Non-pigmented ciliary epithelial cell (primary cell): Measurements from ENCODE around the gene RBM19.
"Not testable (repeated sequence)": the region's sequence is repeated elsewhere in the genome, so short reads cannot be mapped to it uniquely, and the experiment has no call there.

ENCODE experiments used
- DNase-seq: peaks from one replicate; pipeline ENCODE4 v3.0.0-alpha.2; 2010; ENCODE audit warnings: low read depth

The RBM19 gene

GRCh38 chr12:113905829-113906228 lies 60.3 kb downstream of the RBM19 start:
- DNase-seq, result no peak

GRCh38 chr12:113903381-113903863 lies 62.7 kb downstream of the RBM19 start:
- peak; percentile 11 for DNase-seq

GRCh38 chr12:113901319-113901718 lies 64.8 kb downstream of the RBM19 start:
- not testable (repeated sequence) for DNase-seq

GRCh38 chr12:113900716-113901115 lies 65.4 kb downstream of the RBM19 start:
- no peak for DNase-seq

- DNase-seq, result no peak
Observed at GRCh38 chr12:113899561-113900471, 66.3 kb downstream of the RBM19 start.

GRCh38 chr12:113899042-113899560 lies 67.0 kb downstream of the RBM19 start:
- no peak for DNase-seq

- DNase-seq, result no peak
Observed at GRCh38 chr12:113898466-113898865, 67.7 kb downstream of the RBM19 start.

GRCh38 chr12:113897406-113897805 lies 68.7 kb downstream of the RBM19 start:
- no peak for DNase-seq

- no peak for DNase-seq
Observed at GRCh38 chr12:113896841-113897240, 69.3 kb downstream of the RBM19 start.

GRCh38 chr12:113896194-113896593 lies 69.9 kb downstream of the RBM19 start:
- no peak for DNase-seq

- no peak for DNase-seq
Observed at GRCh38 chr12:113895176-113895575, 70.9 kb downstream of the RBM19 start.

GRCh38 chr12:113894697-113895096 lies 71.4 kb downstream of the RBM19 start:
- no peak for DNase-seq

- no peak for DNase-seq
Observed at GRCh38 chr12:113893221-113893620, 72.9 kb downstream of the RBM19 start.

- DNase-seq, result no peak
Observed at GRCh38 chr12:113892556-113892955, 73.6 kb downstream of the RBM19 start.

- no peak for DNase-seq
Observed at GRCh38 chr12:113891739-113892520, 74.2 kb downstream of the RBM19 start.

GRCh38 chr12:113891167-113891692 lies 74.9 kb downstream of the RBM19 start:
- no peak for DNase-seq

- no peak for DNase-seq
Observed at GRCh38 chr12:113889891-113890581, 76.1 kb downstream of the RBM19 start.

GRCh38 chr12:113889076-113889475 lies 77.0 kb downstream of the RBM19 start:
- DNase-seq, result no peak

- no peak for DNase-seq
Observed at GRCh38 chr12:113888435-113888834, 77.7 kb downstream of the RBM19 start.

GRCh38 chr12:113887906-113888305 lies 78.2 kb downstream of the RBM19 start:
- no peak for DNase-seq

- no peak for DNase-seq
Observed at GRCh38 chr12:113886721-113887120, 79.4 kb downstream of the RBM19 start.

- no peak for DNase-seq
Observed at GRCh38 chr12:113884392-113884791, 81.7 kb downstream of the RBM19 start.
